Thoracic aorta (tissue), 2 donors: ENCODE data around the gene SPIRE1. TPM values are rescaled to one million over a fixed set of nuclear protein-coding genes. Genes with fewer than 3 reads are reported as not detected.

Experiments
- ATAC-seq: fragments of 150-250 bp; one replicate; pipeline ENCODE4 v1.8.0; 2017; ENCODE audit warnings: low read depth; ENCODE audit not compliant: insufficient number of reproducible peaks, low FRiP score
- DNase-seq: peaks from one replicate; pipeline ENCODE4 v3.0.0-alpha.2; 2020; ENCODE audit warnings: low spot score
- H3K27ac ChIP-seq, 2 donors: fragments of 200-600 bp; sonication (generic); 1 replicate in 1 of 2; 2 replicates in 1 of 2; pipeline ENCODE4 v1.5.1; 2016; ENCODE audit warnings: mild to moderate bottlenecking in 2 of 2, moderate library complexity in 2 of 2
- H3K27me3 ChIP-seq: fragments of 200-600 bp; sonication (generic); replicated peaks from 2 replicates; pipeline ENCODE4 v1.6.0; 2016; ENCODE audit warnings: mild to moderate bottlenecking; ENCODE audit not compliant: insufficient read depth
- H3K36me3 ChIP-seq: fragments of 200-600 bp; sonication (generic); one replicate; pipeline ENCODE4 v1.5.1; 2016
- H3K4me1 ChIP-seq, 2 donors: fragments of 200-600 bp; sonication (generic); 1 replicate in 1 of 2; 2 replicates in 1 of 2; pipeline versions ENCODE4 v1.5.1 to v1.6.0; 2016; ENCODE audit warnings: low read depth in 2 of 2, mild to moderate bottlenecking in 1 of 2; ENCODE audit not compliant: control insufficient read depth in 1 of 2
- H3K4me3 ChIP-seq: fragments of 200-600 bp; sonication (generic); 2 replicates; pipeline ENCODE4 v1.5.1; 2016; ENCODE audit warnings: mild to moderate bottlenecking
- H3K9me3 ChIP-seq: fragments of 200-600 bp; sonication (generic); 2 replicates; pipeline ENCODE4 v1.5.1; 2016
- total RNA-seq, 2 donors: library from RNA; depleted of rRNA; stranded (reverse); fragments of >200 nt; gene quantifications; one replicate each; pipeline versions ENCODE4 v1.1.0 to v1.2.3, GENCODE V29; 2016
- TF ChIP-seq, protein P1 (sequence below): fragments of 200-600 bp; sonication (generic); IDR thresholded peaks from one replicate; pipeline ENCODE4 v1.5.1; 2019; ENCODE audit warnings: antibody characterized with exemption

Gene SPIRE1
- total RNA-seq, 2 donors from 2014 or later = 26.8 to 39.6 TPM

DNA sequence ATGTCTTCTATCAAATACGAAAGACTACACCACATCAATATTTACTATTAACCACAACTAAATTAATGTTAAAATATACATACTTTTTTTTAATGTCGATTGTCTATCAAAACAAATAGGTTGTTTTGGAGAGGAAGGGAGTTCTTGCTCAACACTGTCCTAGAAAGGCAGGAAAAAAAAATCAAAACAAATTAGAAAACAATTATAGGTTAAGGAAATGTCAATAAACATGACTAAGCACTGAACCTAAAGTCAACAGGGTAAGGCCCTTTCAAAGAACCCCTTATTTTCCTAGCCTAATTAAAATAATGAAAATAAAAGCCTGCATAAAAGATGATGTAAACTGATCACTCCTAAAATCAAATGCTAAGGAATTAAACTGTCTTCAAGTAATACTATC lies 41.8 kb upstream of the SPIRE1 start:
- Histone ChIP-seq H3K27me3 (no peaks in the 10 kb centered on the region), H3K4me3 (no peak overlapping the region), H3K4me1 (peaks cover 23 to 27% of the 10 kb centered on the region in 2 donors), H3K36me3 (peaks cover 8% of the 10 kb centered on the region), H3K27ac (no peak overlapping the region), H3K9me3 (no peaks in the 10 kb centered on the region)
- no peak for DNase-seq
- TF ChIP-seq, protein P1, sequence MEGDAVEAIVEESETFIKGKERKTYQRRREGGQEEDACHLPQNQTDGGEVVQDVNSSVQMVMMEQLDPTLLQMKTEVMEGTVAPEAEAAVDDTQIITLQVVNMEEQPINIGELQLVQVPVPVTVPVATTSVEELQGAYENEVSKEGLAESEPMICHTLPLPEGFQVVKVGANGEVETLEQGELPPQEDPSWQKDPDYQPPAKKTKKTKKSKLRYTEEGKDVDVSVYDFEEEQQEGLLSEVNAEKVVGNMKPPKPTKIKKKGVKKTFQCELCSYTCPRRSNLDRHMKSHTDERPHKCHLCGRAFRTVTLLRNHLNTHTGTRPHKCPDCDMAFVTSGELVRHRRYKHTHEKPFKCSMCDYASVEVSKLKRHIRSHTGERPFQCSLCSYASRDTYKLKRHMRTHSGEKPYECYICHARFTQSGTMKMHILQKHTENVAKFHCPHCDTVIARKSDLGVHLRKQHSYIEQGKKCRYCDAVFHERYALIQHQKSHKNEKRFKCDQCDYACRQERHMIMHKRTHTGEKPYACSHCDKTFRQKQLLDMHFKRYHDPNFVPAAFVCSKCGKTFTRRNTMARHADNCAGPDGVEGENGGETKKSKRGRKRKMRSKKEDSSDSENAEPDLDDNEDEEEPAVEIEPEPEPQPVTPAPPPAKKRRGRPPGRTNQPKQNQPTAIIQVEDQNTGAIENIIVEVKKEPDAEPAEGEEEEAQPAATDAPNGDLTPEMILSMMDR = no peak
- ATAC-seq = no peak

DNA sequence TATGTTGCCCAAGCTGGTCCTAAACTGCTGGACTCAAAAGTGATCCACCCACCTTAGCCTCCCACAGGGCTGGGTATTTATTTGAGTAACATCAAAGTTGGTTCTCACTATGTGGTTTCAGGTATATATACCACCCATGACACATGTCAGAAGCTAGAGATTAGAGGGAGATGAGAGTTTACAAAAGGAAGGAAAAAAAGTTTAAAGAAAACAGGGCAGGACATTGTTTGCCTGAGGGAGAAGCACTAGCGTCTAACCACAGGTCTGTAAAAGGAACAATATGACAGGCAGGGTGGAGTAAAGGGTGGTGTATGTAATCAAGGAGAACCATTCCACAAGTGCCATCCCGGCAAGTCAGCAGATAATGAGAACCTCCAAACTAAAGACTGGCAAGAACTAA lies 36.1 kb upstream of the SPIRE1 start:
- TF ChIP-seq, protein P1 = no peak
- Histone ChIP-seq H3K36me3 (peaks cover 5% of the 10 kb centered on the region), H3K4me3 (no peak overlapping the region), H3K4me1 (no peaks in the 10 kb centered on the region), H3K9me3 (no peaks in the 10 kb centered on the region), H3K27ac (no peak overlapping the region), H3K27me3 (no peaks in the 10 kb centered on the region)
- DNase-seq = no peak
- ATAC-seq = no peak

DNA sequence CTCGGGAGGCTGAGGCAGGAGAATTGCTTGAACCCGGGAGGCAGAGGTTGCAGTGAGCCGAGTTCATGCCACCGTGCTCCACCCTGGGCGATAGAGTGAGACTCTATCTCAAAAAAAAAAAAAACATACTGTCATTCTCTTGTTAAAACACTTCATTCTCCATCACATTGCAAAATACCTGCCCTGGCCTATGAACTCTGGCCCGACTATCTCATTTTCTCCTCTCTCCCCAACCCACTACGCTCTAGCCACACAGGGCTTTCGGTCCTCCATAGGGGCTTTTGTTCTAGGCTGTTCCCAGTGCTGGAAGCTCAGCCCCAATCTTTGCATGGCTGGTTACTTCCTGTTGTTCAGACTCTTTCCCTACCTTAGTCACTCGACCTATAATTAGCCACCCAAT lies 34.3 kb upstream of the SPIRE1 start:
- H3K27ac ChIP-seq = no peak overlapping the region
- H3K36me3 ChIP-seq = no peaks in the 10 kb centered on the region
- H3K4me3 ChIP-seq = no peak overlapping the region
- H3K9me3 ChIP-seq = no peaks in the 10 kb centered on the region
- ATAC-seq (no peak), DNase-seq (no peak)
- no peaks in the 10 kb centered on the region for H3K27me3 ChIP-seq
- TF ChIP-seq, protein P1 = no peak
- no peaks in the 10 kb centered on the region for H3K4me1 ChIP-seq

DNA sequence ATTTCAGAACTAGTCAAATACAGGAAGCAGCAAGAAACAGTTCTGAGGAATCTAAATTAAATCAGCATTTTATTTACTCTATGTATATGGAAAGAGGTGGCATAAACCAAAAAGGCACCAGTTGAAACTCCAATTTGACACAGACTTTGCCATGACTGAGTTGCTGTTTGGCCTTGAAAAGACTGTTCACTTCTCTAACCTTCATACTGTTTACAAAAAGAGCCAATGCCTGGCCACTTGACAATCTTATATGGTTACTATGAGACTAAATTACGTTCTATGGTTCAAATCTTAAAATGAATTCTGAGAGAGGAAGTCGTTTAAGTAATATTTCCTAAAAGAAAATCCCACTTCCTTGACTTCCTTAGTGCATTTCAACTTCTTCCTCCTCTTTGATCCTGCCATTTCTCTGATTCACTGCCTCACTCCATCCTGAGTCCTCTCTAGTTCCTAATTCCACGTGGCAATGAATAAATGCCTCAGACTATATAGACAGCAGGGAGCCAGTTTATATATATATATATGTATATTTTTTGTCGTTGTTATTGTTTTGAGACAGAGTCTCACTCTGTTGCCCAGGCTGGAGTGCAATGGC lies 31.4 kb upstream of the SPIRE1 start:
- DNase-seq (no peak), ATAC-seq (no peak)
- TF ChIP-seq, protein P1 = no peak
- H3K27me3 ChIP-seq = no peaks in the 10 kb centered on the region
- H3K9me3 ChIP-seq = no peaks in the 10 kb centered on the region
- no peak overlapping the region for H3K4me3 ChIP-seq
- no peak overlapping the region for H3K27ac ChIP-seq
- no peaks in the 10 kb centered on the region for H3K4me1 ChIP-seq
- H3K36me3 ChIP-seq = peaks cover 14% of the 10 kb centered on the region

DNA sequence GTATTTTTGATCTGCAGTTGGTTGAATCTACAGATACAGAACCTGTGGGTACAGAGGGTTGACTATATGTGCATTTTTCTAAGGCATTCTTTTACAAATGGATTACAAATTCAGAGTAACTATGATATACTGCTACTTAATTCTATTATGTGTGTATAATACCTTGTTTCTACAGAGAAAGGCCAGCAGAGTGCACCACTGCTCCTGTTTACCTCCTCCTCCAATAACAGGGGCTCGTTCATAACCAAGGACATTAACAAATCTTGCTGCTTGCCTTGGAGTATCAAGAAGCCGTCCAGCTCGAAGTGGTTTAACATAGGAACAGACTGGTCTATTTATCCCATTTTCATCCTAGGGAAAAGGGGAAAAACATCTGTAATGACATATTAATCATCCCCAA lies 28.2 kb upstream of the SPIRE1 start:
- Histone ChIP-seq H3K4me3 (no peak overlapping the region), H3K4me1 (no peaks in the 10 kb centered on the region), H3K36me3 (peaks cover 14% of the 10 kb centered on the region), H3K27me3 (no peaks in the 10 kb centered on the region), H3K27ac (no peak overlapping the region), H3K9me3 (no peaks in the 10 kb centered on the region)
- ATAC-seq (no peak), DNase-seq (no peak)
- TF ChIP-seq, protein P1 = no peak
